K562 (cell line): ENCODE data around the gene DSC1. TPM values are rescaled to one million over a fixed set of nuclear protein-coding genes. Genes with fewer than 3 reads are reported as not detected.

ENCODE experiments used
- AFF4 ChIP-seq: sonication (generic); formaldehyde crosslinking; IDR thresholded peaks from 2 replicates; pipeline ENCODE4 v1.8.0; 2023; ENCODE audit warnings: mild to moderate bottlenecking, missing genetic modification reagents
- BRD4 ChIP-seq: fragments of 200-600 bp; sonication (generic); IDR thresholded peaks from 2 replicates; pipeline ENCODE4 v1.6.1; 2017; ENCODE audit warnings: inconsistent platforms
- CC2D1A ChIP-seq: fragments of 450-650 bp; IDR thresholded peaks from 2 replicates; pipeline ENCODE4 v1.6.1; 2017; ENCODE audit warnings: mild to moderate bottlenecking
- CCNT2 ChIP-seq: IDR thresholded peaks from 2 replicates; pipeline ENCODE4 v1.6.1; 2011; ENCODE audit warnings: borderline replicate concordance, low read depth, mild to moderate bottlenecking, moderate library complexity, mixed read lengths, low read length; ENCODE audit not compliant: insufficient read length; ENCODE audit errors: extremely low read depth
- CGGBP1 ChIP-seq: fragments of 250-450 bp; sonication (Bioruptor Pico); IDR thresholded peaks from 2 replicates; pipeline ENCODE4 v1.9.0; 2021; ENCODE audit warnings: mild to moderate bottlenecking
- DEAF1 ChIP-seq: fragments of 450-650 bp; formaldehyde crosslinking; IDR thresholded peaks from 2 replicates; pipeline ENCODE4 v1.4.0; 2020; ENCODE audit warnings: mild to moderate bottlenecking, moderate library complexity
- FOXK2 ChIP-seq, 2 experiments: fragments of 450-650 bp; IDR thresholded peaks in 1 of 2; conservative IDR thresholded peaks in 1 of 2; 2 replicates each; pipeline ENCODE4 v1.6.1; 2016; ENCODE audit warnings: low read depth in 2 of 2, mild to moderate bottlenecking in 1 of 2
- HDAC8 ChIP-seq: fragments of 450-650 bp; IDR thresholded peaks from 2 replicates; pipeline ENCODE4 v1.6.1; 2016; ENCODE audit warnings: mild to moderate bottlenecking, missing genetic modification characterization, moderate library complexity, missing compliant biosample characterization
- MAFK ChIP-seq: IDR thresholded peaks from 2 replicates; pipeline ENCODE4 v1.6.1; 2011; ENCODE audit warnings: low read length, improper control_type of control experiment
- MBD2 ChIP-seq: sonication (generic); IDR thresholded peaks from 2 replicates; pipeline ENCODE4 v1.6.1; 2016; ENCODE audit warnings: low read depth, borderline replicate concordance
- NBN ChIP-seq: fragments of 450-650 bp; IDR thresholded peaks from 2 replicates; pipeline ENCODE4 v1.6.1; 2016; ENCODE audit warnings: low read depth, mild to moderate bottlenecking
- PKNOX1 ChIP-seq: fragments of 450-650 bp; IDR thresholded peaks from 2 replicates; pipeline ENCODE4 v1.6.1; 2016
- SRSF1 ChIP-seq: fragments of 200-400 bp; formaldehyde crosslinking; IDR thresholded peaks from 2 replicates; pipeline ENCODE4 v1.6.1; 2017; ENCODE audit warnings: mild to moderate bottlenecking, low read depth, low read length, moderate library complexity
- ZKSCAN8 ChIP-seq: fragments of 200-800 bp; sonication (Bioruptor generic); IDR thresholded peaks from 2 replicates; pipeline ENCODE4 v1.6.1; 2016; ENCODE audit warnings: missing genetic modification characterization, missing compliant biosample characterization
- ZNF121 ChIP-seq: sonication (generic); formaldehyde crosslinking; conservative IDR thresholded peaks from 2 replicates; pipeline ENCODE4 v1.8.0; 2022; ENCODE audit warnings: missing genetic modification reagents
- ZNF740 ChIP-seq, 3 experiments: fragments of 200-800 bp in 1 of 3; sonication (Bioruptor generic) in 1 of 3; sonication (generic) in 1 of 3; formaldehyde crosslinking in 1 of 3; IDR thresholded peaks; 2 replicates each; pipeline versions ENCODE4 v1.6.1 to v1.8.0; 2016 to 2022; ENCODE audit warnings: mild to moderate bottlenecking in 2 of 3, missing compliant biosample characterization in 2 of 3, missing genetic modification characterization in 2 of 3, missing genetic modification reagents in 1 of 3
- ZSCAN29 ChIP-seq: fragments of 450-650 bp; IDR thresholded peaks from 2 replicates; pipeline ENCODE4 v1.6.1; 2017
- polyA plus RNA-seq, 8 experiments: library from polyadenylated mRNA; depleted of rRNA in 4 of 8; stranded (reverse) in 5 of 8; unstranded in 3 of 8; fragments of >200 nt; fragmentation: Nextera tagmentation in 2 of 8; fragmentation: Illumina TruSeq in 1 of 8; extraction: Ambion mirVana in 2 of 8; extraction: Trizol in 1 of 8; gene quantifications; 2 replicates each; pipeline versions ENCODE4 v1.2.1 to v1.2.3, GENCODE V29; 2011 to 2014; ENCODE audit warnings: inconsistent platforms in 1 of 8, missing spikeins in 1 of 8
- total RNA-seq, 7 experiments: library from RNA; depleted of rRNA in 6 of 7; stranded (reverse); fragments of >200 nt in 6 of 7; fragmentation: Illumina TruSeq in 2 of 7; extraction: Trizol in 2 of 7; gene quantifications; 2 replicates each; pipeline versions ENCODE4 v1.2.1 to v1.2.3, GENCODE V29; 2011 to 2021; ENCODE audit warnings: low replicate concordance in 1 of 7

Gene DSC1
- total and polyA plus RNA-seq, 9 of the 15 experiments (the other 6 are each of a cell fraction or from before 2014, with no cell fraction given), result 0.04 to 0.07 (median 0.05) TPM; not detected in 4

- TF ChIP-seq ZNF740 (CRISPR knock-in tag; IDR thresholded peaks at IDR 0.05), result no peak
- TF ChIP-seq ZNF740 (tag; IDR thresholded peaks at IDR 0.05), result no peak
- no peak for TF ChIP-seq HDAC8 (tag)
- no peak for TF ChIP-seq DEAF1 (CRISPR knock-in tag)
- TF ChIP-seq ZNF121 (CRISPR knock-in tag), result no peak
- peak; percentile 35; the same call in 1 of the 2 replicates for TF ChIP-seq BRD4
- TF ChIP-seq FOXK2 (conservative IDR thresholded peaks at IDR 0.05 in 1 of 2, IDR thresholded peaks at IDR 0.05 in 1 of 2; ENCODE audit: low read depth in 2 of 2), result no peak
- TF ChIP-seq ZSCAN29, result peak; percentile 58; the same call in 1 of the 2 replicates
- TF ChIP-seq CC2D1A, result no peak
- peak; percentile 66 for TF ChIP-seq NBN
- no peak for TF ChIP-seq SRSF1
- TF ChIP-seq CCNT2, result no peak
- TF ChIP-seq MBD2, result peak; percentile 35; the same call in 1 of the 2 replicates
- no peak for TF ChIP-seq CGGBP1 (CRISPR knock-in tag)
- peak; percentile 75 for TF ChIP-seq PKNOX1
- no peak for TF ChIP-seq MAFK
- TF ChIP-seq AFF4, result 0 out of 2 replicates have a peak, but pooled peaks have one; percentile 42
- TF ChIP-seq ZKSCAN8 (CRISPR knock-in tag), result peak; percentile 43; the same call in 1 of the 2 replicates
Observed at GRCh38 chr18:31100436-31101182, 62.0 kb downstream of the DSC1 start (continued).
